Measurements from ENCODE around the gene ERICH6B.
A peak's percentile ranks its signal among the peaks of the same experiment; 100 is the strongest.

The ERICH6B gene

DNA sequence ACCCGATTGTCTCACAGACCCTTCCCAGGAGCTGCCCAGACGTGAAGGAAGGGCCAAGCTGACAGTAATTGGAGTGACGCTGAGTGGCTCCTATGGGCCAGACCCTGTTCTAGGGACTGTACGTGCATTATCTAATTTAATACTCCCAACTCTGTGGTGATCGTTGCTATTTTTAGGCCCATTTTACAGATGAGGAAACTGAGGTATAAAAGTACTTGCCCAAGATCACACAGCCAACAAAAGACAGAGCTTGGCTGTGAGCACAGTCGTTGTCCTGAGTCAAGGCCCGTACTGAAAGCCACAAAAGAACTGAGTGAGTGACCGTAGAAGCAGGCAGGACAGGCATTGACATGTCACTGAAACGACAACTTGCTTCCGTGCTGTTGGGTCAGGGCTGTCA lies 74.7 kb downstream of the ERICH6B start:
- no peak for DNase-seq

DNA sequence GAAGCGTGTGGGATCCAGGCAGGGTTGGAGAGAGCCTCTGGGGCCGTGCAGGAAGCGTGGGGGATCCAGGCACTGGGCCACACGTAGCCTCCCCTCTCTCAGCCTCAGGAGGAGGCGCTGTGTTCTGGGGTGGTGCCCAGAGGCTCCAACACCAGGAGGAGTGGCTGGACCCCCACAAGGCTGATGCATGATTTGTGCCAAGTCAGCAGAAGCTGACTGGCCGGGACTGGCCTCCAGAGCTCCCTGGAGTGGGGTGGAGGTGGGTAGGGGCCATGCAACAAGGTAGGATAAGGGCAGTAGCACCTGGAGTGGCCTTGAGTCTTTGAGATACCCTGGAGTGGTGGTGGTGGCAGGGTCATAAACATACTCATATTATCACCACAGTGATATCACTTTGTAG lies 75.3 kb downstream of the ERICH6B start:
- no peak for DNase-seq

DNA sequence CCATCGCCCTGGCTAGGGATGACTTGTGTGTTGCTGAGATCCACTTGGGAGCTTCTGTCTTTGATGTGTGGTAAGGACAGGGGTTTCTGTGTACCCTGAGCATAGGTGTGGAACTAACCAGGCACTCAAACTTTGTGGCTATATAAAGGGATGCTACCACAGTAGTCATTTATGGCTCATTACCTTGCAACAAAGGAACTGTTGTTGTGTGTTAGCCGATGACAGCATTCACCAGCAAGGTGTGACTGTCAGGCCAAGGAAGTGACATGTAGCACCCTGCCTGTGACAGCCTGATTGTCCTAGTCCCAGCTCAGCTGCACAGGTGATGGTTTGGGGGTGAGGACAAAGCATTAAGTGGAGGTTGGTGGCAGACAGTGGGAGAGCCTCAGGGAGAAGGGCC lies 77.2 kb downstream of the ERICH6B start:
- DNase-seq, result peak; percentile 6

- no peak for DNase-seq
Observed at GRCh38 chr13:45537516-45537915, 78.0 kb downstream of the ERICH6B start.

DNA sequence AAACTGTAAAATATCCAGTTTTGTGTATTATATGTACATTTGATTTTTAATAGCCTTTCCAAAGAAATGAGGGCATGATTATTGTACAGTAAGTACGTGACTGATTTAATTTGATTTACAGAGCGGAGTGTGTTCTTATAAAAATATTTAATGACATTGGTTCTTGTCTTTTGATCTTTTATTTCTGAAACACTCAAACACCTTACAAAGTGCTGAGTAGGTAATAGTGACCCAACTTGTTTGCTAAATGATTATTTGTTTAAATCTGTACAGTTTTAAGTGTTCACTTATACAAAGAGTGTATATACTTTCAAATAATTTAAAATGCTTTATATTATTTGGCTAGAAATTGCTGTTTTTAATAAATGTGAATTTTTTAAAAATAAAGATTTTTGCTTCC lies 79.3 kb downstream of the ERICH6B start:
- DNase-seq, result no peak

DNA sequence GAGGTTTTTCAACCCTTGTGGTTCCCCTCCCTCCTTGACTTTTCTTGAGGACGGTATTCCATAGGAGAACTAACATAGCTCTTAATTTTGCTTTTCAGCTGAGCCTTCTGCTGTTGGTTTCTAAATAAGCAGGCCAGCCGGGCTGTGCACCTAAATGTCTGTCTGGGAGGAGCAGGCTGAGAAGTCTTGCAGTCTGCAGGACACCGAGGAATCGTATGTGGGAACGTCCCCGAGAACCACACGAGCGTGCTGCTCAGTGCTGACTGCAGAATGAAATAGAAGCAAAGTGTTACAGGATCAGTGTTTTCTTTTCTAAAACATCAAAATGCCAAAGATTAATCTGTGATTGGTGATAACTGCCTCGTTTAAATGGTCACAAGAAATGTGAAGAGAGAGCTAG lies 80.9 kb downstream of the ERICH6B start:
- DNase-seq, result no peak

DNA sequence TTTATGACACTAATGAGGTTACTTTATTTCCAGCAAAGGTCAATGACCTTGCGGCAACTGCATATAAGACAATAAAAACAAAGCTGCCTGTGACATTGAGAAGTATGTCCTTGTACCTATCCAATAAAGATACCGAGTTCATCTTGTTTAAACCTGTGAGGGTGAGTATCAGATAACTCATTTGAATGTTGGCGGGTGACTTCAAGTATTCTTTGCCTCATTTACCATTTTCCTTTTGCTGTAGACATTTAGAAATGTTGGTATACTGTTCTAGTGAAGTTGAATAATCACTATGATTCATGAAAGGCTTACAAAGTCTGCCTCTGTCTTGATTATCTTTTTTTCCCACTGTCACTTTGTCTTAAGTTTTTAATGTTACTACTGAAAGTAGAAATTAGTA lies 85.8 kb downstream of the ERICH6B start:
- no peak for DNase-seq

DNA sequence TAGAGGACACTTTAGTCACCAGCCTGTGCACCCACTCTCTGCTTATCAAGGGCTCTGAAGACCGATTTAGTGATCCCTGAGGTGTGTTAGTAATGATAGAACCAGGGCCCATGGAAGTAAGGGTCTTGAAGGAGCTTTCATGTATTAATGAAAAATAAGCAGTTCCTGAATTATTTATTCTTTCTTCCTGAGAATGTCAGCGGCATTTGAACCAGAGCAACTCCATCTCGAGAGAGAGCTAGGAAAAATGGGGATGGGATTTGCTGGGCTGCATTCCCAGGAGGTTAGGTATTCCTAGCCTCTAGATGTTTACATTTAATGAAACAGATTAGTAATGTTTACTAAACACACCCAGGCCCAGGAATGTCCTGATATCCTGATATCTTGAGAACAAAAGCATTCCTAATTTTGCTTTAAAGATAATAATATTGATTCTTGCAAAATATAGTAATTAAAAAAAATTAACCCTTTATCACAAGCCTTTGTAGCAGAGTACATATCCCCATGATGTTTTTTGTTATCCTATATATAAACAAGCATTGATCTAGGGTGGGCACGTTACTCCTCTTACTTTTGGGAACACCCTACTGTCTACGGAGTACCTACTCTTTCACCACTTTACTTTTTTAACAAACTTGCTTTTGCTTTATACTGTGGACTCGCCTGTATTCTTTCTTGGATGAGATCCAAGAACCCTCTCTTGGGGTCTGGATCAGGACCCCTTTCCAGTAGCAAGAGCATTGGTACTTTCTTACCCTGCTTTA lies 87.7 kb downstream of the ERICH6B start:
- DNase-seq, result no peak

GRCh38 chr13:45522571-45522970 lies 93.0 kb downstream of the ERICH6B start:
- DNase-seq, result no peak

- peak; percentile 3 for DNase-seq
Observed at GRCh38 chr13:45521297-45521696, 94.2 kb downstream of the ERICH6B start.

- DNase-seq, result no peak
Observed at GRCh38 chr13:45519493-45519892, 96.0 kb downstream of the ERICH6B start.

DNA sequence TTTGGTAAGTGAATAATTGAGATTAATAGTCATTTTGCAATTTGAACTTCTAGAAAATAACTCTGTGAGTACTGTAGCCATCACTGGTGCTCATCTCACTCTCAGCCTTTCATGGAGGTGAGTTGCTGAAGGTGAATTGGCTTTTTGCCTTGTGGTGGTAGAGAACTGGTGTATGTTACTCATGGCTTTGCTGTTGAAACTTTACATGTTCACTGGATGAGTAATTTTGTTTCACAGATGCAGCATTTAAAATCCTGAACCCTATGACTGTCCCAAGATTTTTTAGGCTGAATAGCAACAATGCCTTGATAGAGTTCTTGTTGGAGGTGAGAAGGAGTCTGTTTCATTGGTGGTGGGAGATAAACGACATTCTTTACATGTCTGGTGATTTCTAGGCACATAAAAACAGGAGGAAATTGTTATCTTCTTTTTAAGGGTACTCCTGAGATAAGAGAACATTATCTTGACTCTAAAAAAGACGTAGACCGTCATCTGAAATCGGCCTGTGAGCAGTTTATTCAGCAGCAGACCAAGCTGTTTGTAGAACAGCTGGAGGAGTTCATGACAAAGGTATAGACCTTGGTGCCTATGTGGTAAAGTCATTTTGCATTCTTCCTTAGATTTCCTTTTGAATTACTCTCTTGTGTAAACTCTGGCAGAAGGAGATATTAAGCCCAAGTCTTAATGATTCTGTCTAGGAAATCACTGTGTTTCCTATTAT lies 96.9 kb downstream of the ERICH6B start:
- no peak for DNase-seq

GRCh38 chr13:45516757-45517156 lies 98.8 kb downstream of the ERICH6B start:
- no peak for DNase-seq

GRCh38 chr13:45512098-45512496 lies 103.4 kb downstream of the ERICH6B start:
- DNase-seq, result no peak

DNA sequence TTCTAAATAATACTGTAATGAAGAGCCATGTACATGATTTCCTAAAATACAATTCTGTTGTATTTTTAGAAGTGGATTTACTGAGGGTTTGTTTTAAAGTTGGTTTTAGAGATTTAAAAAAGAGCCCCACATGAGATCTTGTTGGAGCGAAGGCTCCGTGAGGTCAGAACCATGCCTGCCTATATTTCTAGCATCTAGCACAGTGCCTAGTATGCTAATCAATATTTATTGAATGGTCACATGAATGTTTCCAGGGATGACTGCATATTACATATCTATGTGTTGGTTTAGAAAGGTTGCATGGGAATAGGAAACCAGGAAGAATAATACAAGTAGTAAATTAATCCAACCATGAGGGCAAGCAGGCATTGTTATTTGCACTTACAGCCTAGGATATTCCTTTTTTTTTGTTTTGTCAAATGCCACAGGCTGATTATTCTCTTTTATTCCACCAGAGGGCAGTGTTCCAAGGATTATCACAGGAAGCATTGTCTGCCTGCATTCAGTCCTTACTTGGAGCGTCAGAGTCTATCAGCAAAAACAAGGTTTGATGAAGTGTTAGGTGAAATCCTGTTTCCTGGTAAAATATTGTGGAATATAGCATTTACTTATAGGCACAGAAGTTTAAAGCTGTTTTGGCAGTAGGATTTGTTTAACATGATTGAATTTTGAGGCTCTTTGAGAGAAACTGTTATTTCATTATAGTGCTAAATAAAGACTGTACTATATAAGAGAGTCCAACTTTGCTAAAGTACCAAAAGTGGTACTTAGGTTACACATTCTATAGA lies 104.0 kb downstream of the ERICH6B start:
- peak; percentile 37 for DNase-seq

DNA sequence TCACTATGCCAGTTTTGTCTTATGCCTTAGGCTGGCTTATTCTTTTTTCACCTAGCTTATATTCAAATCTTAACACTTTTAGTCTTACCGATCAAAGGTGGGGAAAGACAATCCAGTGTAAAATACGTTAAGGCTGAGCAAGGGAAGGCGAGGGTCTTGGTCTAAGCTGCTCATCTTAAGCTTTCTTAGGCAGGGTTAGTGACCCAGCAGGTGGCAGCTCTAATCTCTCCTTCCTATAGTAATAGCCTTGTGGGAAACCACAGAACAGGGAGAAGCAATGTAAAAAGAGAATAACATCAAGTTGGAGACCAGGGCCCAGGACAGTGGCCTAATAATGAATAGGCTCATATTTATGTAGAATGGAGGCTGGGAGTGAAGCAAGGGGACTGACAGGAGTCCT lies 104.9 kb downstream of the ERICH6B start:
- DNase-seq, result no peak

GRCh38 chr13:45508776-45509175 lies 106.8 kb downstream of the ERICH6B start:
- no peak for DNase-seq

- DNase-seq, result no peak
Observed at GRCh38 chr13:45506811-45507210, 108.7 kb downstream of the ERICH6B start.

GRCh38 chr13:45503658-45504057 lies 111.9 kb downstream of the ERICH6B start:
- DNase-seq, result no peak

GRCh38 chr13:45501175-45501526 lies 114.4 kb downstream of the ERICH6B start:
- no peak for DNase-seq

- DNase-seq, result no peak
Observed at GRCh38 chr13:45500492-45501174, 114.9 kb downstream of the ERICH6B start.

- DNase-seq, result no peak
Observed at GRCh38 chr13:45496942-45497341, 118.6 kb downstream of the ERICH6B start.

DNA sequence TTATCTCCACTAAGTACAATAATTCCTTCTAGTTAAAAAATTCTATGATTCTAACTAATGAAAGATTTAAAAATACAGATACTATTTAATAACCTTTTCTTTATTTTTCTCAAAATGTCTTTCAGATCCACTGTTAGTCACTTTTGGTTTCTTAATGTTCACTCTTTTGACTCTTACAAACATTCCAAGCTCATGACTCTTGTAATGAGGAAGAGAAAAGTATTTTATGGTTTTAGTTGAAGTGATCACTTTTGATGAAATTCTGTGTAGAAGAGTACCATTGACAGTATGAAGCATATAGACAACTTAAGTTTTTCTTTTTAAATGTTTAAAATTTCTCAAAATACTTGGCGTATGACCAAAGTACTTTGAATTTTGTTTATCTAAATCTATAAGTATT lies 123.0 kb downstream of the ERICH6B start:
- DNase-seq, result no peak

Measured in NCI-H2029 (cell line).